KOPT-K1 (cell line): Measurements from ENCODE around the gene CREG1.

Experiments
- H3K27ac ChIP-seq: fragments of 200-600 bp; sonication (generic); 2 replicates; pipeline ENCODE4 v1.5.1; 2016; ENCODE audit warnings: antibody characterized with exemption, mild to moderate bottlenecking, low read depth, low read length; ENCODE audit not compliant: poor library complexity, severe bottlenecking
- H3K36me3 ChIP-seq: fragments of 200-600 bp; sonication (generic); 2 replicates; pipeline ENCODE4 v1.5.1; 2017; ENCODE audit warnings: antibody characterized with exemption, mild to moderate bottlenecking, low read length, moderate library complexity; ENCODE audit not compliant: insufficient read depth
- H3K9me3 ChIP-seq: fragments of 200-600 bp; sonication (generic); 2 replicates; pipeline ENCODE4 v1.5.1; 2017; ENCODE audit warnings: antibody characterized with exemption, low read length, mild to moderate bottlenecking; ENCODE audit not compliant: insufficient read depth, poor library complexity, severe bottlenecking

The CREG1 gene

DNA sequence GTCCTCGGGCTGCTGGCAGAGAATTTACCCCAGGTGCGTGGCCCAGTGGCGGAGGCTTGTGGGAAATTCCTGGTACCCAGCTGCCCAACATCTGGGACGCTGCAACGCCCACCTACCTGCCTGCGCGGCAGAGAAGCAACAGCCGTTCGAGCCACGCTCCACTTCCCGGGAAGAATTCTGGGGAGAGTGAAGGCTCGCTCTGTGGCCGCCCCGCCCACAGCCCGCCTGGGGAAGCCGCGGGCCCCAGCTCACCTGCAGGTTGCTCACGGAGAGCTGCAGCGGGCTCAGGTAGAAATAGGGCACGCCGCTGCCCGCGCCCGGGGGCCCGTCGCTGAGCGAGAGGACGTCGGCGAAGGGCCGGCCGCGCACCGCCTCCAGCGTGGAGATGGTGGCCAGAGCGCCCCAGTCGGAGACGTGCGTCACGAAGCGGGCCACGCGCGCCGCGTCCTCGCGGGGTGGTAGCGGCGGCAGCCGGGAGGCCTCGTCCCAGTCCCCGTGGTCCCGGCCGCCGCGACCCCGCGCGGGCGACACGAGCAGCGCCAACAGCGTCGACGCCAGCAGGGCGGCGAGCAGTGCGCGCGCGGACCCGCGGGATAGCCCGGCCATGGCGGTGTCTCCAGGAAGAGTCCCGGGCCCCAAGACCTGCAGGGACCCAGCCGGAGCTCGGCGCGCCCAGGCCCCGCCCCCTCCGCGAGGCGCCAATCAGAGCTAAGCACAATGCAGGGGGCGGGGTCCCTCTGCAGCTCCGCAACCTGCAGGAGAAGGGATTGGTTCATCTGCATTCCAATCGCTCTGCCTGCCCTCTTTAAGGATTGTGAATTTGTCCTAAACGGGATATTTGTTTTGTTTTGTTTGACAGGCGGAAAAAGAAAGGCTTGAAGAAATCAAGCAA lies at the start of gene CREG1:
CREG1 (minus strand) TSS at position 627 of the 892 bp plus-strand sequence.
- H3K27ac ChIP-seq: peak within 1 kb of the TSS; percentile 49
- no peaks in the 10 kb centered on the region for H3K9me3 ChIP-seq
- no peaks in the 10 kb centered on the region for H3K36me3 ChIP-seq

DNA sequence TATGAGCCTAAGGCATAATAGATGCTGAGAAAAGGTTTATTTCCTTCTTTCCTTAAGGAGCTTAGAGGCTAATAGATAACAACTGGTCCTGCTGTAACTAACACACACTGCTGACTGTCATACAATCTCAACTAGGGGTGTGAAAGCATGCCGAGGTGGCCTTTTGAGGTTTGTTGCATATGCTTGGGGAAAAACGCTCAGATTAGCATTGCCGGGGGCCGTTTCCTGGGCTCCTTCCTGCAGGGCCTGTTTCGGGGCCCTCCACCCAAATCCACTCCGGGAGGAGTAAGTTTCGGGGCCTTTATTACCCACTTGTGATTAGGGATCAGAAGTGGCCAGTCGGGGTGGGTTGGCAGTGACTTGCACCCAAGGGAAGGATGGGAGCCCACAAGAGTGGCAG lies 49.3 kb upstream of the CREG1 start:
- peak overlapping the region; percentile 87 for H3K27ac ChIP-seq
- no peaks in the 10 kb centered on the region for H3K36me3 ChIP-seq
- H3K9me3 ChIP-seq: peaks cover 14% of the 10 kb centered on the region

DNA sequence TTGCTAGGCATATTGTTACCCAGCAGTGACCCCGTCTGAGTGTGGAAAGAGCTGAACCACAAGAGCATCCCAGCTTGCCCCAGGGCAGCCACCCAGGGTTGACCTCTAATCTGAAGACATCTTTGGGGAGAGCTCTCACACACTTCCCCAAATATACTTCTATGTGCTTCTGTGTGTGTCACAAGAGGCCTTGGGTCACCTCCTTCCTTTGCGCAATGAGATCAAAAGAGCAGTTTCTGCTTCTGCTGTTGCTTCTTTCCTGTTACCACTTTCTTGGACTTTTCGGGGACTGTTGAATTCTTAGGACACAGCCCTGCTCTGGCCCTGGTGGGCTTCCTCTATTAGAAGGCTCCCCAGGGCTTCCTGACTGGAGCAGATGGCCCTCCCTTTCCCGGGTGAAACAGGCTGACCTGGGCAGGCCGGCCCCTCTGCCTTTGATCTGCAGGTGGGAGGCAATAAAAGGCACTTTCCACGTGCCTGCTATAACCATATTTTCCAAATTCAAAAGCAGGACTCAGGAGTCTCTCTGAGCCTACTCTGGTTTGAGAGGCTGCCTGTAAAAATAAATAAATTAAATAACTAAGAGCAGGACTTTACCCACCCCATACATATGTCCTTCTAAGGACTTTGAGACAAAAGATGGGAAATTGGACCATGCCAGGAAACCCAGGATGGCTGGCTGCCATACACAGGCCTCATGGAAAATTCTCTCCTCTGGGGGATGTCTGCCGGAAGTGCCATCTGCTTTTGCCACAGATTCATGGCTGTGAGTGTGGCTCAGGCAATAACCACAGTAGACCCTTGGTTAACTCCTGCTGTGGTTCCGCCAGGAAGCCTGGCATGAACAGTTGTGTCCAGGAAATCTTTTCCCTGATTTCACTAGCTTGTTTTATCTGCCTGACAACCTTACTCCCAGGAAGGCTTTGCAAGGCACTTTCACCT lies 48.2 kb upstream of the CREG1 start:
- Histone ChIP-seq H3K36me3 (no peaks in the 10 kb centered on the region), H3K27ac (peak overlapping the region; percentile 87), H3K9me3 (peaks cover 2% of the 10 kb centered on the region)

DNA sequence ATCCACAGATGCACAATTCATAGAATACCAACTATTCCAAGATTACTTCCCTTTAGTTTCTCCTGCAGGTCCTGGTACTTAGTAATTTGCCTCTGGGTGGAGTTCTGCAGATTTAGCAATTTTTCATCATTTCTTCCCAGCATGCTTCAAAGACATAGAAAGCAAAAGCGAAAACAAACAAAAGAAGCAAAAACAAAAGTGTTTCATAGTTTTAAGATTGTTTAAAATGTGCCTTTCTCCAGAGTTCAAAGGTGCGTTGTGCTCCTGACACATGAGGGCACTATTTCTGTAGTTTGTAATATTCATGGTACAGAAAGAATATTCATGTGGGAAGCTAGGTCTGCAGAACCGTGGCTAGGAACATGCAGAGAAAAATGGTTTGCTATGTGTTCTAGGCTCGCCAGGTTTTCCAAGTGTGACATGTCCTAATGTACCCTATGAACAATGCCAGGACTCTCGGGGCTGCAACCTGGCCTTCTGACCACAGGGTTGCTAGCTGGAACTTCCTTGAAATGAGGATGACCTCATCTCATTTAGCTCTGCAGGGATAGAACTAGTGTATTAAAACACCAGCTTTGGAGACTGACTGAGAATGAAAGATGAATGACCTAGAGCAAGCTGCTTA lies 46.5 kb upstream of the CREG1 start:
- Histone ChIP-seq H3K9me3 (no peaks in the 10 kb centered on the region), H3K27ac (peak overlapping the region; percentile 87), H3K36me3 (no peaks in the 10 kb centered on the region)

DNA sequence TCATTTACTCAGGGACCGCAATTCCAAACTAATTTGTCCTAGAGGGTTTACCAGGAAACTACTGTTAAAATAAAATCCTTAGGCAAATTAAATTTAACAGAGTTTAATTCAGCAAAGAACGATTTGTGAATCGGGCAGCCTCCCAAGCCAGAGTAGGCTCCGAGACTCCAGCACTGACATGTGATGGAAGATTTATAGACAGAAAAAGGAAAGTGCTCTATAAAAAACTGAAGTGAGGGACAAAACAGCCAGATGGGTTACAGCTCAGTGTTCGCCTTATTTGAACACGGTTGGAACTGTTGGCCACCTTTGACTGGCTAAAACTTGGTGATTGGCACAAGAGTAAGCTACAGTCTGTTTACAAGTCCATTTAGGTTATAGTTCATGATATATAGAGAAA lies 41.3 kb upstream of the CREG1 start:
- H3K9me3 ChIP-seq: peaks cover 2% of the 10 kb centered on the region
- H3K27ac ChIP-seq: no peak overlapping the region
- no peaks in the 10 kb centered on the region for H3K36me3 ChIP-seq

DNA sequence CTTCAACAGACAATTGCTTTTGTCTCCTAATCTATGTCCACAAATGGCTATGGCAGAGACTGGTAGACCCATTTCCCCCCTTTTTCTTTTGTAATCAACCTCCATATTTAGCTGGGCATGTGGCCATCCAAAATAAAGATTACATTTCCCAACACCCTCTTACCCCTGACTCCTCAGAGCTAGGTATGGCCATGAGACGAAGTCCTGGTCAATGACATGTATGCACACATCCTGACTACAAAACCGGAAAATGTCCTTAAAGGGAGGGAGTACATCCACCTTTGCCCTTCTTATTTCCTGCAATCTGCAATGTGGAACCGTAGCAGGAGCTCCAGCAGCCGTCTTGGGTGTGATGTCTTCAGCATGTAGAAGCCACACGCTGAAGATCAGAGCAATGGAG lies 40.3 kb upstream of the CREG1 start:
- no peak overlapping the region for H3K27ac ChIP-seq
- H3K9me3 ChIP-seq: peaks cover 5% of the 10 kb centered on the region
- H3K36me3 ChIP-seq: no peaks in the 10 kb centered on the region

DNA sequence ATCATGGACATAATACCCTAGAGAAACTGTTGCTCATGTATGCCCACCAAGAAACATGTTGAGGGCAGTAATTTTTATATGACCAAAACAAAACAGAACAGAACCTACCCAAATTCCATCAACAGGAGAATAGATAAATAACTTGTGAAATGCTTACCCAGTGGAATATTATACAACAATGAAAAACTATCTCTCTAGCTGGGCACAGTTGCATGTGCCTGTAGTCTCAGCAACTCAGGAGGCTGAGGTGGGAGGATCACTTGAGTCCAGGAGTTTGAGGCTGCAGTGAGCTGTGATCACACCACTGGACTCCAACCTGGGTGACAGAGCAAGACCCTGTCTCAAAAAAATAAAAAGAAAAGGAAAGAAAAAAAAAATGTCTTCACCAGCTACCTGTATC lies 38.9 kb upstream of the CREG1 start:
- Histone ChIP-seq H3K27ac (no peak overlapping the region), H3K36me3 (no peaks in the 10 kb centered on the region), H3K9me3 (peaks cover 5% of the 10 kb centered on the region)

DNA sequence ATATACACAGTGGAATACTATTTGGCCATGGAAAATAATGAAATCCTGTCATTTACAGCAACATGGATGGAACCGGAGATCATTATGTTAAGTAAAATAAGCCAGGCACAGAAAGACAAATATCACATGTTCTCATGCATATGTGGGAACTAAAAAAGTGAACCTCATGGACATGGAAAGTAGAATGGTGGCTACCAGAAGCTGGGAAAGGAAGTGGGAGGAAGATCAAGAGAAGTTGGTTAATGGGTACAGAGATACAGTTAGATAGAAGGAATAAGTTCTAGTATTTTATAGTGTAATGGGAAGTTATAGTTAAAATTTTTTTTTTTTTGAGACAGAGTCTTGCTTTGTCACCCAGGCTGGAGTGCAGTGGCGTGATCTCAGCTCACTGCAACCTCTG lies 34.8 kb upstream of the CREG1 start:
- Histone ChIP-seq H3K9me3 (peaks cover 5% of the 10 kb centered on the region), H3K36me3 (no peaks in the 10 kb centered on the region), H3K27ac (no peak overlapping the region)

DNA sequence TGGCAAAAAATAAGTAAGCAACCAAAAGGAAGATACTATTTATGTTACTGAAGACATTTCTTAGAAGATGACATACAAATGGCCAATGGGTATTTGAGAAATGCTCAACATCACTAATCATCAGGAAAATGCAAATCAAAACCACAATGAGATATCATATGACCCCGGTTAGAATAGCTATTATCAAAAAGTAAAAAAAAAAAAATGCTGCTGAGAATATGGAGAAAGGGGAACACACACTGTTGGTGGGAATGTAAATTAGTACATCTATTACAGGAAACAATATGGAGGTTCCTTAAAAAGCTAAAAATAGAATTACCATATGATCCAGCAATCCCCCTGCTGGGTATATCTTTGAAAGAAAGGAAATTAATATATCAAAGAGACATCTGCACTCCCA lies 34.3 kb upstream of the CREG1 start:
- no peak overlapping the region for H3K27ac ChIP-seq
- H3K9me3 ChIP-seq: peaks cover 5% of the 10 kb centered on the region
- no peaks in the 10 kb centered on the region for H3K36me3 ChIP-seq

DNA sequence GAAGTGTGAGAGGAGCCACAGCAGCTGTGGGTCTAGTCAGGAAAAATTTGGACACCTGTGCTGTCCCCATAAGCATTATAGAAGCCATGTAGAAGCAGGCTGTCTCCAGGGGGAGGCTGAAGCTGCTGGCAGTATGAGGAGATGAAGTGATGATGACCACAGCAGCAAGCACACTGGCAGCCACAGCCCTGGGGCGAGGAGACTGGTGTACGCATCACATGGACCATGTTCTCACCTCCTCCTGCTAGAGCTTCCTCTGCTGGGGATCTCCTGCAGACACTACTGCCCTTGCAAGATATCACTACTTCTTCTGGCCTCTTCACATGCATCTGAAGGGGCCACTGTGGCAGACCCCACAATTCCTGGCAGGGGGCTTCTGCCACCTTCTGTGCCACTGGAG lies 33.8 kb upstream of the CREG1 start:
- Histone ChIP-seq H3K36me3 (no peaks in the 10 kb centered on the region), H3K9me3 (peaks cover 5% of the 10 kb centered on the region), H3K27ac (no peak overlapping the region)

DNA sequence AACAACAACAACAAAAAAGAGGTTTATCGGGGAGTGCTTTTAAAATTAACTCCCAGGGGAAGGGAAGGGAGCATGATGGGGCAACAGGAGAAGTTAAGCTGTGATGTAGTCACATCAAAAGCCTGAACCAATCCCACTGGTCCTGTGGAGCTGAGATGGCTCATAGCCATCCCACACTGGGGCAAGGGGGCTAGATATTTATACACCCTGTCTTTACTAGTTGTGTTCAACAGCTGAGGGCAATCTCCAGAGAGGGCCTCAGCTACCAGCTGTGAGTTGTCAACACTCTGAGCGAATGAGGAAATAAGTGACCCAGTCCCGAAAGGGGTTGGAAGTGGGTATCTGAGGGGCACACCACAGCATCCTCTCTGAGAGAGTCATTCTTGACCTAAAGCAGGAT lies 31.0 kb upstream of the CREG1 start:
- H3K9me3 ChIP-seq: peaks cover under 1% of the 10 kb centered on the region
- no peaks in the 10 kb centered on the region for H3K36me3 ChIP-seq
- no peak overlapping the region for H3K27ac ChIP-seq

DNA sequence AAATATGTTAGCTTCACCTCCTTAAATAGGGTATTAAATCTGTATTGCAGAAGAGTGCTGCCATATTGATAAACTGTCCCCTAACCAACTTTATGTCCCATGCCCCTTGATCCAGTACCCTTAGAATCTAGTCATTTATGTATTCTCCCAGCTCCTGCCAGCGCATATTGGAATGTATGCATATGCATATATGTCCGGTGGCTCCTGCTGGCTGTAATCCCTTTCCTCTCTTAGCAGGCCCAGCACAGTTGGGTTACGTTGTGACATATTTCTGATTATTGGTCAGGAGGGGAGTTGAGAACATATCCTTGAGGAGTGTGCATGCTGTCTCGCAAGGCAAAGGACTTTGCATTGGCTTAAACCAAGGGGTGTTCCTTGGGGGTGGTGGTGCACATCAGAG lies 29.2 kb upstream of the CREG1 start:
- no peak overlapping the region for H3K27ac ChIP-seq
- no peaks in the 10 kb centered on the region for H3K9me3 ChIP-seq
- no peaks in the 10 kb centered on the region for H3K36me3 ChIP-seq

DNA sequence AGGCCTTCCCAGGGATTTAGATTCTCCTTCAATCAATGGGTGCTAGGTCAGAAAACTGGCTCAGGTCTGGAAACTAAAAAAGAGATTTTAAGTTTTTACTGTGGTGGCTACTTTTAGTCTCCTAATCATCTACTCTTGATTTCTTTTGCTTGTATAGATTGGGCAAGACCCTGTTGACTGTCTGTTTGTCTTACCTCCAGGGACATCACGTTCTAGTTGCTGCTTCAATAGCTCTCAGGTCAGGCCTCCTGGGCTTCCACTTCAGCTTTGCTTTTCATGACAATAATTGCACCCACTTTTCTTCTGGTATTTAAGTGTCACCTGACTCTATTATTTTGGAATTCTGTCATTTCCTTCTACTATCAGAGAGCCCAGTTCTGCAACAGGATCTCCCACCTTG lies 28.5 kb upstream of the CREG1 start:
- Histone ChIP-seq H3K9me3 (no peaks in the 10 kb centered on the region), H3K27ac (no peak overlapping the region), H3K36me3 (no peaks in the 10 kb centered on the region)

DNA sequence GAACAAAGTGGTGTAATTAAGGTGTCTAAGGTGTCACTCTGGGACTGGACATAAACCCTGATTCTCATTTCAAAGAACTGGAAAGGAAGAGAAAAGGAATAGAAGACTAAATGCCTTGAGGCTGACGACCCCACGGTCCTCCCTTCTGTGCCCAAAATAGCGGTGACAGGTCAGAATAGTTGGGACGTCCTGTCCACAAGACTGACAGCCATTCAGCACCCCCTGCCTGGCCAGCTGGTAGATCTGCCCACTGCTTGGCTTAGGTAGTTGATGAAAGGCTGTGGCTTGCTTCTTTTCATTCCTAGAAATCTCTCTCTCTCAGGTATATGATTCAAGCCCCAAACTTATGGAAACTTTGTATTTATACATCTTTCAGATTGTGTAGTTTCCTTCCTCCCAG lies 26.4 kb upstream of the CREG1 start:
- Histone ChIP-seq H3K9me3 (peaks cover under 1% of the 10 kb centered on the region), H3K36me3 (no peaks in the 10 kb centered on the region), H3K27ac (no peak overlapping the region)

DNA sequence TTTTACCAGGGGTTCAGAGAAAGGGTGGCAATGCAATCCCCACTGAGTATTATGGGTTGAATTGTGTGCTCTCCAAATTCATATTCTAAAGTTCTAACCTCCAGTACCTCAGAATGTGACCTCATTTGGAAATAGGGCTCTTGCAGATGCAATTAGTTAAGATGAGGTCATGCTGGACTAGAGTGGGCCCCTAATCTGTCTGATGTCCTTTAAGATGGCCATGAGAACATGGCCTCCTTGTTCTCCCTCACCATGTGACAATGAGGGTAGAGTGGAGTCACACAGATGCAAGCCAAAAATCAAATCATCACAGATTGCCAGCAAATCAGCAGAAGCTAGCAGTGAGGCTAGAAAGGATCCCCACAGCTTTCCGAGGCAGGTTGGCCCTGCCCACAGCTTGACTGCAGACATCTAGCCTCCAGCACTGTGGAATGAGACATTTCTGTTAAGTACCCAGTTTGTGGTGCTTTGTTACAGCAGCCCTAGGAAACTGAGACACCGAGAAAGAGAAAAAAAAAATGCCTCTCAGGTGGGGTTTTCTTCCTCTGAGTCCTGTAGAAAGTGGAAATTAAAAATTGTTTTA lies 25.5 kb upstream of the CREG1 start:
- H3K9me3 ChIP-seq: peaks cover 4% of the 10 kb centered on the region
- H3K27ac ChIP-seq: no peak overlapping the region
- no peaks in the 10 kb centered on the region for H3K36me3 ChIP-seq
